RPMI7951 (cell line): Measurements from ENCODE around the gene TRPM5. TPM values are rescaled to one million over a fixed set of nuclear protein-coding genes. Genes with fewer than 3 reads are reported as not detected.

ENCODE experiments used
- DNase-seq: peaks from one replicate; pipeline ENCODE4 v3.0.0-alpha.2; 2012; ENCODE audit warnings: low read depth
- total RNA-seq: library from RNA; depleted of rRNA; stranded (reverse); fragments of >200 nt; shearing (Covaris generic); gene quantifications from 2 replicates; pipeline ENCODE4 v1.2.3, GENCODE V29; 2014

Gene TRPM5
- total RNA-seq, 1 experiment from 2014 or later, result not detected

DNA sequence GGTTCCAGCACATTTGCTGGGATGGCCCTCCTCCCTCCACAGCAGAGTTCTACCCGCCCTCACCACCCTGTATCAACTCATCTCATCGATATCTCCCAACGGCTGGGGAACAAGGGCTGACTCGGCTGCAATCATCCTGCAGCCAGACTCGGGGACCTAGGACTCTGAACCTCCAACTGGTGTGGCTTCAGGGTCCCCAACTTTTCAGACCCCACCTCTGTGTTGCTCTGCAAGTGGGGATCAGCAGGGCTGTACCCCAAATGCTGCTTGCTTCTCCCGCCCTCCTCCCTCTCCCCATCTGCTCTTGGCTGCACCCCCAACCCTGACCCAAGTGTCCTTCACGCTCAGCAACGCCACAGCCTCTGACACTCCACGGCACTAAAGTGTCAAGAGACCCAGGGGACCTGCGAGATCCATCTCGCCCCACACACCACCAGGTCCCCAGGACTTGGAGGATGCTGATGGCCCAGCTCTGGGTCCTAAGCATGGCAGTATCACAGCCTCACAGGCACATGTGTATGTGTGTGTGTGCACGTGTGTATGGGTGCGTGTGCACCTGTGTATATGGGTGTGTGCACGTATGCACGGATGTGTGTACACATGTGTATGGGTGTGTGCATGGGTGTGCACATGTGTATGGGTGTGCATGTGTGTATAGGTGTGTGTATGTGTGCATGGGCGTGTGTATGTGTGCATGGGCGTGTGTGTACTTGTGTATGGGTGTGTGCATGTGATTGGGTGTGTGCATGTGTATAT is 26.9 kb upstream of the TRPM5 start:
- DNase-seq, result no peak

DNA sequence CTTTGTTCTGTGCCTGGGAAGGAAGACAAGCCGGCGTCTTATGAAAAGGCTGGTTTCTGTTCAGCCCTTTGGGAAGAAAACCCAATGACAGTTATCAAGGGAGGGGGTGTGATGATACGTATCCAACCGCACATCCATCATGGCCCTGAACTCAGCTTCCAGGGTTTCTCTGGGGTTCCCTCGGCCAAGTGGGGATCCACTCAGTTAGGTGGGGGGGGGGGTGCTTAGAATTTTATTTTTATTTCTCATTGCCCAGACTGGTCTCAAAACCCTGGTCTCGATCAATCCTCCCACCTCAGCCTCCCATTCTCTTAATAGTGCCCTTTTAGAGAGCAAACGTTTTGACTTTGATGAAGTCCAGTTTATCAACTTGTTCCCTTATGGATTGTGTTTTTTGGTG is 26.2 kb upstream of the TRPM5 start:
- DNase-seq, result no peak

DNA sequence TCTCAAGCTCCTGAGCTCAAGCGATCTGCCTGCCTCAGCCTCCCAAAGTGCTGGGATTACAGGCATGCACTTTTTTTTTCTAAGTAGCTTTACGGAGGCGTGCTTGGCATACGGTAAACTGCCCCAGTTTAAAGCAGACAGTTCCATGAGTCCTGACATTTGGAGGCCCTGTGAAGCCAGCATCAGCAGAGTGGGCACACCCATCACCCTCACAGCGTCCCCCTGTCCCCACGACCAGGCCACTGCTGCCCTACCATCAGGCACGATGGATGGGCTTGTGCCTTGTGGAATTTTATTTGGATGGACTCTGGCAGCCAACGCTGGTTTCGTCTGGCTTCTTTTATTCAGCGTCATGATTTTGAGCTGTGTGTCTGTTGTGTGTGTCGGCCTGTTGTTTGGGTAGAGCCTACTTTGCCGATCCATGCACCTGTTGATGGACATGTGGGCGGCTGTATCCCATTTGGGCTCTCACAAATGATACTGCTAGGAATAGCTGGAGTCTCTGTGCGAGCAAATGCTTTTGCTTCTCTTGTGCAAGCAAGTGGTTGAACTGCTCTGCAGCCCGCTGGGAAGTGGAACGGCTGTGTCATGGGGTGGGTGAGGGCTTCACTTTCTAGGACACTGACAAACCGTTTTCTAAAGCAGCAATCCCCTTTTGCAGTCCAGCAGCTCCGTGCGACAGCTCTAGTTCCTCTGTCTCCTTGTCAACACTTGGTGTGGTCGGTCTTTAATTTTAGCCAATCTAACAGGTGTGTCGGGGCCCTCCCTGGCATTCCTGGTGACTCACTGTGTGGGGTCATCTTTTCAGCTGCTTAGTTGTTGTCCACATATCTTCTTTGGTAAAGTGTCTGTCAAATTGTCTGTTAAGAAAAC is 24.3 kb upstream of the TRPM5 start:
- no peak for DNase-seq

DNA sequence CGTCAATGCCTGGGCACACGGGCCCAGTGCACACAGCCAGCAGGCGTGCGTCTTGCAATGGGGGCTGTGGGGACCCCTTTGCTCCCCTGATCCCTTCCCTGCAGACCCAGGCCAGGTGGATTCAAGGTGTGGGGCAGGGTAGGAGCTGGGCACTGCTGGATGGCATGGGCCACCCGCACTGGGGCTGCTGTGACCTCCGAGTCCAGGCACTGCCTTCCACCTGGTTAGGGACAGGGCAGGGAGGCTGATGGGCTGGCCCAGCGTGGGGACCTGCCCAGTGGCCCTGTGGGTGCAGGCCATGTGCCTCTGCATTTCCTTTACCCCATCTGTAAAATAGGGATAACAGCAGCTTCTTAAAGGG is 23.4 kb upstream of the TRPM5 start:
- no peak for DNase-seq

DNA sequence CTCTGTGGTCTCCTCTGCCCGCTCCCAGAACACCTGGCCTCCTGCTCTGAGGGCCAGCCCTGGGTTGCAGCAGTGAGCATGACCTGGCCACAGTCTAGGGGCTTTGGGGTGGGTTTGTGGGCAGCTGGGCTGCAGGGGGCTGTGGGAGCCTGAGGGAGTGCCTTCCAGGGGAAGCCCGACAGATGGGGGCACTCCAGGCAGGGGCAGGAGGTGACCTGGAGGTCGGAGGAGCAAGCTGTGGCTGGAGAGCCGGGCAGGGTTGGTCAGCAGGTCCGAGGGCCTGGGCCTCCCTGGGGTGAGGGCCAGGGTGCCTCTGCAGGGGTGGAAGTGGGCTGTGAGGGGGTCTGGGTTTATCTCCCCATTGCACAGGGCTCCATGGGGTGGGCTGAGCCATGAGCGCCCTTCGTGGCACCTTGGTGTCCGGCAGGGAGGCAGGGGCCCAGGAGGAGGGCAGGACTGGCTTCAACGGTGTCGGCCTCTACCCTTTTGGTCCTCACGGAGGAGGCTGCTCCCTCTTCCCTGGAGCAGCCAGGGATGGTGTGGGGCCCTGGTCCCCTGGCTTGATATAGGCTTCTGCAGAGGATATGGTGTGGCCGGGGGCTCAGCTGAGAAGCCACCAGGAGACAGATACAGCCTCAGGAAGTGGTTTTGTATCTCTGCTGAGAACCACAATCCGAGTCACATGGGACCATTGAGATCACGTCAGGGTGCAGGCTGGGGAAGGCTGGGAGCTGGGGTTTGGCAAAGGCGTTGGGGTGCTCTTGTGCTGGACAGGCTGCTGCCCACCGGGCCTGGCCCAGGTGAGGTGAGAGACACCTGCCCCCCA is 22.8 kb upstream of the TRPM5 start:
- DNase-seq, result no peak

DNA sequence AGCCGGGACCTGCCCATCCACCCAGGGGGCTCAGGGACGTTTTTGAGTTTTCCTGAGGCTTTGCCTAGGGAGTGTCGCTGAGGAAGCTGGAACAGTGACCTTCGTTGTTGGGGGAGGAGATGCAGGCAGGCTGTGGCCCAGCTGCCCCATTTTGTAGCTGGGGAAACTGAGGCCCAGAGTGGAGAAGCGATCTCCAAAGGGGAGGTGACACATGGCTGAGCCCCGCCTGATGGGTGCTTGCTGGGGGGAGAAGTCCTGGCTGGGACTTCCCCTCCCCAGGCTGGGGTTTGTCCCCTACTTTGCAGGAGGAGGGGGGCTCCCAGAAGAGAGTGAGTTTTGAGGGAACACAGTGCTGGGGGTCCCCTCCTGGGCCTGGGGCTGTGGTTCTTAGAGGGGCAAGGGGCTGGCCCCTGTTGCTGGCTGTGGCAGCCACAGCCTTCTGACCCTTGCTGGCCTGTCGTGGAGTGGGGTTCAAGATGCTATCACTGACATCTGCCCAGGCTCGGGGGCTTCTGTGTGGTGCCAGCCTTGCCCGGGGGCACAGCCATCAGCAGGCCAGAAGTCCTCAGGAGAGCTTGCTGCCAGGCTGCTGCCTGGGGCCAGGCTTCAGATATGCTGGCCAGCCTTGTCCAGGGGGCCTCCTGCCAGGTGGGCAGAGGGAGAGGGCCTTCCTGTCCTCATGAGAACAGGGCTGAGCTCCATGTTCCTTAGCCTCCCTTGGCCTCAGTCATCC is 21.9 kb upstream of the TRPM5 start:
- no peak for DNase-seq

DNA sequence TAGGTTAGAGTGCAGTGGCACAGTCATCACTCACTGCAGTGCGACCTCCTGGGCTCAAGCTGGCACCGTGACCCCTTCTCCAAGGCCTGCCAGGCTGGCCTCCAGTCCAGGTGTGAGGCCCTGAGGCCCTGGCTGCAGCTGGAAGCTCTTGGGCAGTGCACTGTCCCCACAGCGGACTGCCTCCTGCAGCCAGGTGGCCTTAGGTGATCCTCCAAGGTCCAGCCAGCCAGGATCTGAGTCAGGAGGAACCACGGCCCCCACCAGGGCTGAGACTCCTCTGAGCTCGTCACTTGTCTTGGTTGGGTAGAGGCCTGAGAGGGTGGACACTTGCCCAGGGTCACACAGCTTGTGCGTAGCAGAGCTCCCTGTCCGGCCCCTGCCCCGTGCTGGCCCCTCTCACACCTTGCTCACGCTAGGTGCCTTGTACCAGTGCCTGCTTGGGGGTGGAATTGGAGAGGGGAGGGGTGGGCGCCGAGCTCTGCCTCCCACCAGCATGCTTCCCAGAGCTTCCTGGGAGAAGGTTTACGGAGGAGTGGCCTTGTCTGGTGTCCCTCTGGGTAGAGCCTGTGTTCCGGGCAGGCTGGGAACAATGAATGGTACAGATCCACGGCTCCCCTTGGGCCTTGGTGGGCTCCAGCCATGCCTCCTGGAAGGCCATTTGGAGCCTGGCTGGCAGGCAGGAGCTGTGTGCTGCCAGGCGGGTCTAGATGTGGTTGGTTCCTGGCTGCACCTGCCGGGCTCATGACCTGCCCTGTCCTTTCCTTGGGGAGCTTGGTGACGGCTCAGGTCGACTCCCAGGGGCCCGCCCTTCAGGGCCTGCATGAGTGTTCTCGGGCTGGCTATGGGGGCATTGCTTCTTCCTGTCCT is 21.1 kb upstream of the TRPM5 start:
- no peak for DNase-seq

DNA sequence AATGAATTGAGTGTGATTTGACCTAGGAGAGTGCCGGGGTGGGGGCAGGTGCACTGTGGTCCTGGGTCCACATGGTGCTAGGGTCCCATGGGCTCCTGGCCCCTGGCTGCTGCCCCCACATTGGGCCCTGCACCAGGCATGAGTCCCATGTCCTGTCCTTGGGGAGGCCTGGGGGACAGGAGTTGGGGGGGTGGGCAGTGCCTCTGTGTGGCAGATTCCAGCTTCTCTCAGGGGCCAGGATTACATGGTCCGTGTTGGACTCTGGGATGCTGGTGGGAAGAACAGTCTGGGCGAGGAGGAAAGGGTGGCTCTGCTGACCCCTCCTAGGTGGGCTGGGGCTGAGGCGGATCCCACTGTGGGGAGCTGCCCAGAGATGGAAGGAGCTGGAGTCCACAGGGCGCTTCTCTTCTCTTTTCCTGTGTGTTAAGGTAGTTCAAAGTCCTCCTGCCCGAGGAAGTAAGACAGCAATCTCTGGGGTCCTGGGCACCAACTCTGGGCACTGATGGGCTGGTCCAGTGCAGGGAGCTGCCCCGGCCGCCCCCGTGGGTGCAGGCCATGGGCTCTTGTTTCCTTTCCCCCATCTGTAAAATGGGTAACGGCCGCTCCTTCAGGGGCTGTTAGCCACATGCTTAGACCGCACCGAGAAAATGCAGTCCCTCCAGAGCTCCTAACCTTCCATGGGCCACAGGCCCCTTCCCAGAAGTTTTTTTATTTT is 20.3 kb upstream of the TRPM5 start:
- DNase-seq, result no peak

DNA sequence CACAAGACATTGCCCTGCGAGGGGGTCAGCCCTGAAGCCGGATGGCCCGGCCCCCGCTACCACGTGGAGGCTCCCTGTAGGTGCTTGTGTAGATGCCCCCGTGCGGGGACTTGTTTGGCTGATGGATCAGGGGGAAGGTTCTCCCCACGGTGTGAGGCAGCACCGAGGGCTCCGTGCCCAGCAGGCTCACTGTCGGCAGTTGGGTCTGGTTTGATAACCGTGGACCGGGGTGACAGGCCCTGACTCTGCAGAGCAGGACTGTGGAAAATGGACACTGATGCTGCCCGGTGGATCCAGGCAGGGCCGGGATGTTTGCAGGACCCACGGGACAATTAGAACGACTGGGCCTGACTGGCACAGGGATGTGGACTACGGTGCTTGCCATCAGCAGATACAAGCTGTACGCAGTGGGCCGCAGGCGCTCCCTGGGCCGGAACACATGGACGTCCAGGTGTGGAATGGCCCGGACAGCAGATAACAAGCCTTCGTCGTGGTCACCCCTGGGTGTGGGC is 19.5 kb upstream of the TRPM5 start:
- DNase-seq, result no peak

DNA sequence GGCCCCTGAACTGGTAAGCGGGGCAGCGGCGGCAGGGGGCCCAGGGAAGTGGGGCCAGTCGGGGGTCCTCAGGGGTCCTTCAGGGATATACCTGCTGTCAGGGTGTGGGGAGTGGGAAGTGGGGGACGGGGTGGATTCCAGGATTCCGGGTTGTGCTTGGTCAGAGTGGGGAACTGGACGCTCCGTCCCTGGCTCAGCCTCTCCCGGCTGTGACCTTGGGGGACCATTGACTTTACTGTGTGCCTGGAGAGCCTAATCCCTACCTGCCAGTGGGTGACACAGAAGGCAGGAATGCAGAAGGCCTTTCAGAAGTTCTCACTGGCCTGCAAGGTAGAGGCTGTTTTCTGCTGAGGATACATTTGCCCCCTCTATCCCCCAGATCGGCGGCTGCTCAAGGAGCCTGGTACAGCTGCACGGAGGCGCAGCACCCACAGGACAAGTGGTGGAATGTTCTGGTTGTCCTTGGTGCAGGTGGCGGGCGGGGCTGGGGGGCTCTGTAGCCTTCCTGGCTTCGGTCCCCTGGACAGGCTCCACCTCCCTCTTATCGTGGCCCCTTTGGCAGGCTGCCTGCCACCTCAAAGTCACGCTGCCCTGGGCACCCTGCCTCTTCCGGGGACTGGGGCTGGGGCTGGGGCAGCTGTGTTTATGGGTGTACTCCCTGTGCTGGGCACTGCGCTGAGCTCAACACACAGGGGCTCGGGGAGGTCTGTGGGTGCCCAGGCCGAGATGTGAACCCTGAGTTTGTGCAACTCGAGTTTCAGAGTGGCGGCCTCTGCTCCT is 18.9 kb upstream of the TRPM5 start:
- DNase-seq, result no peak

DNA sequence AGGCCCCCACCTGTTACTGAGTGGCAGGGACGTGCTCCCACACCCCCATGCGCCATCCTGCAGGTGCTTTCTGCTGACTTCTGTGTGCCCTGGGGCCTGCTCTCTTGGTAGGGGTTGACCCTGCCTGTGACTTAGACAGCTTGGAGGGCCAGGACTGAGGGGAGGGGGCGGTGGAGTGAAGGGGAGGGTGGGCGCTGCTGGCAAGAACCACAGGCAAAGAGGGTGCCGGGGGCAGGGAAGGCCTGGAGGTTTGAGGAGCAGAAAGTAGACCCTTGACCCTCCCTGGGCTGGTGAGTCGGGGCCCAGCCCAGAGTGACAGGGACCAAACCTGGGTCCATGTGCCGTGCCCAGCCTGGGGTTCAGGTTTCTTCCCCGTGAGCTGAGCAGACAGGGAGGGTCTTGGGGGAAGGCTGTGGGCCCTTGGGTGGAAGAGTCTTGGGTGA is 18.2 kb upstream of the TRPM5 start:
- DNase-seq, result no peak

DNA sequence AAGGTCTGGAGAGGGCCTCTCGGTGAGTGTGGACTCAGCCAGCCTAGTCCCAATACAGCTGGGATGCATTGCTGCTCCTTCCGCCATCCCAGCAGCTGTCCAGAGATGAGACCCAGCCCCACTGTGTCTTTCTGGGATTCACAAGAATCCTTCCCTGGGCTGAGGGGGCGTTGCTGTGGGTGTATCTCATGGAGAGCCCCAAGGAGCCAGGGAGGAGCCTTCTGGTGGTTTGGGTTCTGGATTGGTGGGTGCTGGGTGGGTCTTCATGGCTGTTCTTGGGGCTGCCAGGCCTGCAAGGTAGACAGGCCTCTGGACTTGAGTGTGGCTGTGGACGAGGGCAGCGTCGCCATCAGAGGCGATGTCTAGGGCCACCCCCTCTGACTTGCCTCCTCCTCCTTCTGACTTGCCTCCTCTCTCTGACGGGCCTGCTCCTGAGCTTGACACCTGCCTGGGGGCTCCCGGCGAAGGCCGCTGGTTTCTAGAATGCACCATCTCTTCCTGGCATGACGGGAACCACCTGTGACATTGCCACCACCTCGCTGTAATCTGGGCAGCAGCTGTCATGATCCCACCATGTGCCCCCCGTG is 17.7 kb upstream of the TRPM5 start:
- no peak for DNase-seq

DNA sequence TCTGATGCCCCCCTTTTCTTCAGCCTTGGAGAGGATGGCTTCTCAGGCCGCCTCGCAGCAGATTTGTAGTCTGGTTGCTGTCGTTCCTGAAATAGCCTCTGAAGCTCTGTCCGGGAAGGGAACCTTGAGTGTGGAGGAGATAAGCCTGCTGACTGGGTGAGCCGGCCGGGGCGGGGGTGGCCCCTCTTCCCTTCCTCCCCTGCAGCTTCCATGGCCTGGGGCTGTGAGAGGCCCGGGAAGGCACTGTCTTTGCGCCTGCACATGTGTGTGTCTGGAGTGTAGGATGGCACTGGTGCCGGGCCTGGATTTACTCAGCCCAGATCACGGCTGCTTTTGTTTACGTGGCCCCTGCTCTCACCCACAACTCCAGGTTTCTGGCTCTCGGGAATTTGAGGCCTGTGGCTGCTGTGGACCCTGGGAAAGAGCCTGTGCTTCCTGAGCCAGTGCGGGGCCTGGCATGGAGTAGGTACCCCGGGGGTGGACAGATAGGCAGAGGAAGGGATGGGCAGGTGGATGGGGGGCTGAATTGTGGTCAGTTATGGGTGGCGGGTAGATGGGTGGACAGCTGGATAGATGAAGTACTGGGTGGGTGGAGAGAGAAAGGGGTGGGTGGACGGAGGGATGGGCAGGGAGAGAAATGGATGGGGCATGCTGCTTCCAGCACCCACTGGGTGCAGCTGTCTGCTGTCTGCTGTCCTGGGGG is 17.1 kb upstream of the TRPM5 start:
- no peak for DNase-seq

DNA sequence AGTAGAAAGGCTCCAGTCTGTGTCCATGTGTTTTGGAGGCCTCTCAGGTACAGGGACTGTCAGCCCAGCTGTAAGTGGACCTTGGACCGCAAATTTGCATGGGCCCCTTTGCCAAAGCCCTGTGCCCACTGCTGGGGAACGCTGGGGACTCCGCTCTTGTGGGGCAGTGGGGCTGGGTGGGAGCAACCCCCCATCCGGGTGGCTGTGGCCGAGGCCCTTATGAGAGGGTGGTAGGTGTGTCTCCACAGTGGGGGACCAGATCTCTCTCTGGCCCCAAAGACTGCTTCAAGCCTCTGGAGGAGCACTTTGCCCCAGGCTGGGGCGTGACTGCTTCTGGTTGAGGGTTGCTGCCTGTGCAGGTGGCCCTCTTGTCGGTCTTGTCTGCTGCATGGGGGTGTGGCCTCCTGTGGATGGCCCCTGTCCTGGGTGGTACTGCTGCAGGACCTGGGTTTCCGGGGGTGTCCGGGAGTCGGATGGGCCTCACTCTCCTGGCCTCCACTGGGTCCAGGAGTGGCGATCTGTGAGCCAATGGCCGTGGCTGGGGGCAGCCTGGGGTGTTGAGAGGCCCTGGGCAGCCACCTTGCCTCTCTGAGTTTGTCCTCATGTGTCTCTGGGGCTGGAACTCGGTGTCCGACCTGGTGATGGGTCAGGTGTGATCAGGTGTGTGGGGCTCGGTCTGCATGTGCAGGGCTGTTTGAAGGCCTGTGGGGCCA is 16.4 kb upstream of the TRPM5 start:
- DNase-seq, result no peak

DNA sequence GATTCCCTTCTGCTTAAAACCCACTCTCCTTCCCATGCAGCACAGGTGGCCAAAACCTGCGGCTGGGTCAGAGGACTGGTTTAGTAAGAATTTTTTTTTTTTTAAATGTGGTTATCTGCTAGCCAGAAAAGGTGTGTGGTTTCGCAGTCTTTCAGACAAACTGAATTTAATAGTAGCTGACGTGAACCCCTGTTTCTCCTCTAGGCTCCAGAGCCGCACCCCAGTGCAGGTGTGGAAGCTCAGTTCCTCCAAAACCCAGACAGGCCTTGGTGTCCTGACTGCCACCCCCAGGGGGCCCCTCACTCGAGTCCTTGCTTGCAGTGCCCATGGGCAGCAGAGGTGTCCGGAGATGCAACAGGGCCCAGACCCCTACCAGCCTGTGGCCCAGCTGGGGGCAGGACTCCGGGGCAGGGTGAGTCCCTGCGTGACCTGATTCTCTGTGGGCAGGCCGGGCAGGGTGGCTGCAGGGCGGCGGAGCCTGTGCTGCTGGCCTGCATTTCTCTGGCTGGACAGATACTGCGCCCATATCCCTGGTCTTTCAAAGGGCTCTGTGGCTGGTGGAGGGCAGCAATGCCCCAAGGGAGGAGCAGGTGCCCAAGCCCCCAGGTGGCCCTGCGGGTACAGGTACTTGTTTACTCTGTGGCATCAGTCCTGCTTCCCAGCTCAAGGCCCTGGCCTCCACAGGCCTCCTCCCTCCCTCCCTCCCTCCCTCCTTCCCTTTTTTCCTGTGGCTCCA is 15.7 kb upstream of the TRPM5 start:
- DNase-seq, result no peak

DNA sequence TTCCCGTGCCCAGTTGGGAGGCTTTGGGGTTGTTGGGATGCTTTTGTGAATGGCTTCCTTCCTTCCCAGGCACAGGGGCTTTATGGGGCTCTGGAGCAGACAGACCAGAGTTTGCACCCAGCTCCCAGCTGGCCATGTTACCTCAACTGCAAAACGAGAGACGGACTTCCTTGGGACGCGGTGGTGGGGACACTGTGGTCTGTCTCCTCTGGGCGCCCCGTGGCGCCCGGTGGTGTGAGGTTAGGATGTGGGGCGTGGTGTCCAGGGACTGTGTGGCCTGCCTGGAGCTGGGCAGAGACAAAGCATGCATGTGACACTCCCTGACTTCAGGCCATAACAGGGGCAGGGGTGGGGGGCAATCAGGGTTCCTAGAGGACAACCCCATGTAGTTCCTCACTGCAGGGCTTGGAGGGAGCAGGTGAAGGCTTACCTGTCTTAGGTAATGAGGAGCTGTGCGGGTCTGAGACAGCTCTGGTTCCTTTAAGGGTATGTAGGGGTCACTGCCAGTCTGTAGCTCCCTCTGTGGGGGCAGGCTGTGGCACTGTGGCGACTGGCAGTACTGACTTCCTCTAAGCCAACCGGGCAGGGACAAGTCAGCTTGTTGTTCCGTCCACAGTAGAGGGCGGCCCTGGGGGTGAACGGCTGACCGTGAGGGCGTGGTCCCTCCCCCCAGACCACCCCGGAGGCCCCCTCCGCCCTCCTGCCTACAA is 14.9 kb upstream of the TRPM5 start:
- no peak for DNase-seq
